GM19099 (cell line): ENCODE measurements around the gene MYEOV.

ENCODE experiments used
- POLR2A ChIP-seq: IDR thresholded peaks from 3 replicates; pipeline ENCODE4 v1.6.1; 2011; ENCODE audit warnings: low read depth; ENCODE audit not compliant: insufficient read length; ENCODE audit errors: extremely low read depth

Gene MYEOV

DNA sequence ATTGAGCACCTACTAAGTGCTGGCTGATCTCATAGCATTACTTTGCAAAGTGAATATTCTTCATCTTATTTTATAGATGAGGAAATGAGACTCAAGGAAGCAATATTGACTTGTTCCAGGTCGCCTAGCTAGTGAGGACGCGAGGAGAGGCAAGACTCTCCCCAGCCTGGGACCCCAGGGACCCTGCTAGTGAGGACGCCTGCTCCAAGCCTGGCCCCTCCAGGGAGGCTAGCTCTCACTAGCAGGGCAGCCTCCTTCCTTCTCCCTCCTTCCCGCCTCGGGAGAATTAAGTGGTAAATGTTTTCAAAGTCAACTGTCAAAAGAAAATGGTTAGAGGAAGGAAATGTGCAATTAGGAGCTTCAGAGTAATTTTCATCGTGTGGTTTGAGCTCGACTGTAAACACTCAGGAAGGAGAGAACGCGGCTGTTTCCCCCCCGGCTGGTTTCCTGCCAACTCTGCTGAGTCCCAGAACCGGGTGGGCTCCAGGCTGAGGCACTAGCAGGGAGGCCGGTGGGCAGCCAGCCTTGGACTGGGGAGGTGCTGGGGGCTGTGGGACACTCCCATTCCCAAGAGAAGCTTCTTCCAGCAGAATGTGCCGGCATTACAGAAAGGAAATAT is 17.9 kb downstream of the MYEOV start:
- no peak for TF ChIP-seq POLR2A

DNA sequence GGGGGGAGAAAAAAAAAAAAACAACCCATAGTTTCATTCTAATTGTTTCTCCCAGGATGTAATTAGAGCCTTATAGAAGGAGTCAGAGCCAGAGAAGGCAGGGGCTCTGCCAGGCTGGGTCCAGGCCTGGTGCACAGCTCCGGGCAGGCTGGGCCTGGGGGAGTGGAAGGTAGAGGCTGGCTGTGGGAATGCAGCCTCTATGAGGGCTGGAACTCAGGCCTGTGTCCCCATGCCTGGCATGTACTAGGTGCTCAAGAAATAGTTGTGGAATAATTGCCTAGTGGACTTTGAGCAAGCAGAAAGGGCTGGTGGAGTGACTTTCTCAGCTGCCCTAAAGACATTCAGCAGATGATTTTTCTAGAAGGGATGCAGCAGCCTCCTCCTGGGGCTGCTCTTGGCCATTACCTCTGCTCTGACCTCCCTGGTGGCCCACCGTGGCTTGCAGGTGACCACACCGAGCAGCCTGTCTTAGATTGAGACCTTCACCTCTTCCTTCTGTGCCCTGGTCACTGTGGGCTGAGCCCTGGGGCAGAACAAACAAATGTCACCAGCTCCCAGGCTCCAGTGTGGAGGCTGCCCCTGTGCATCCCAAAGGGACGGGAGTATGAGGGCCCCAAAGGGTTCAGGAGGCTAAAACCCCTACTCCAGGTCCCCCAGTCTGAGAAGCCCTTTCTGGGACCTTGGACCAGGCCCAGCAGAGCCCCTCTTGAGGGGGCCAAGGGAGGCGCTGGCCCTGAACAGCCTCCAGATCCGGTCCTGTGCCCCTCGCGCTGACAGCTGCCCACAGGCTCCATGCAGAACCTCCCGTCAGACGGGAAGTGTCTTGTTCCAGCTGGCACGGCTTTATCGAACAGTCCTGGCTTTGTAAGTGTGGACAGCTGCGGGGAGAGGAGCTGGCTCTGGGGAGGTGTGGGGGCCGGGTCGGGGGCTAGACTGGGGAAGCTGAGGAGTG is 18.8 kb downstream of the MYEOV start:
- TF ChIP-seq POLR2A = no peak

DNA sequence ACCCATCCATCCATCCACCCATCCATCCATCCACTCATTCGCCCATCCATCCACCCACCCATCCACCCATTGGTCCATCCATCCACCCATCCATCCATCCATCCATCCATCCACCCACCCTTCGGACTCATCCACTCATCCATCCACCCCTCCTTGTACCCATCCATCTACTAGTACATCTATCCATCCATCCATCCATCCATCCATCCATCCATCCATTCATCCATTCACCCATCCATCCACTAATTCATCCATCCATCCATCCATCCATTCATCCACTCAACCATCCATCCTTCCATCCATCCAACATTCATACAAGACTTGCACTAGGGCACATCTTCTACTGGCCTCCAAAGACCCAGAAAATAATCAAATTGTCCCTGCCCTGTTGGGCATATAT is 20.0 kb downstream of the MYEOV start:
- no peak for TF ChIP-seq POLR2A

DNA sequence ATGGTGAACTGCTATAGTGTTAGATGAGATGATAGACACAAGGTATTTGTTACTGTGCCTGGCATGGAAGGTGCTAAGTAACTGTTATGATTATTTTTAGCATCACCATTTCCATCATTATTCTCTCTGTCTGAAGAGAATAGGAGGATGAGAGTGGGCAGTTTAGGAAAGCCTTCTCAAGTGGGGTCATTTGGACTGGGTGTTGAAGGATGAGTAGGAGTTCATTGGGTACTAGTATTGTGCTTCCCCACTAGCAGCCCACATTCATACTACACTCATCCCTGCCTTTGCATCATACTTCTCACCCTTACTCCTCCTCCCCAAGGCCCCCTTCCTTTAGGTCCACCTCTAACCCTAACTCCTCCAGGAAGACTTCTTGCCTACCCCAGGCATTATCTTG is 20.6 kb downstream of the MYEOV start:
- TF ChIP-seq POLR2A = no peak

DNA sequence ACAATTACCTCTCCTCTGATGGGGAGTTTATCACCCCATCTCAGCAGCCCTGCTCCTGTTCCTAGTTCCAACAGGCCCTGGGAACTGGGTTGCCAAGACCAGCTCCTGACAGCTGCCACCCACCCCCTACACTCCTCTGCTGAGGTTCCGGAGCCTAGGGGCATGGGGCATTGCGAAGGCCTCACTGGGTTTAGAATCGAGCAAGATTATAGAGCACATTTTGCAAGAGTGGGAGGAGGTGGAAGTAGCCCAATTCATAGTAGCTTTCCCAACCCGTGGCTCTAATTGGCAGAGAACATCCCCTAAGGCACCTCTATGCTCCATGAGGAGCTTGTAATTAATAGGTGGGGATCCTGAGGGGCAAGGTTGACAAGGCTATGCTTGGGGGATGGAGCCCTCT is 23.0 kb downstream of the MYEOV start:
- TF ChIP-seq POLR2A = no peak

DNA sequence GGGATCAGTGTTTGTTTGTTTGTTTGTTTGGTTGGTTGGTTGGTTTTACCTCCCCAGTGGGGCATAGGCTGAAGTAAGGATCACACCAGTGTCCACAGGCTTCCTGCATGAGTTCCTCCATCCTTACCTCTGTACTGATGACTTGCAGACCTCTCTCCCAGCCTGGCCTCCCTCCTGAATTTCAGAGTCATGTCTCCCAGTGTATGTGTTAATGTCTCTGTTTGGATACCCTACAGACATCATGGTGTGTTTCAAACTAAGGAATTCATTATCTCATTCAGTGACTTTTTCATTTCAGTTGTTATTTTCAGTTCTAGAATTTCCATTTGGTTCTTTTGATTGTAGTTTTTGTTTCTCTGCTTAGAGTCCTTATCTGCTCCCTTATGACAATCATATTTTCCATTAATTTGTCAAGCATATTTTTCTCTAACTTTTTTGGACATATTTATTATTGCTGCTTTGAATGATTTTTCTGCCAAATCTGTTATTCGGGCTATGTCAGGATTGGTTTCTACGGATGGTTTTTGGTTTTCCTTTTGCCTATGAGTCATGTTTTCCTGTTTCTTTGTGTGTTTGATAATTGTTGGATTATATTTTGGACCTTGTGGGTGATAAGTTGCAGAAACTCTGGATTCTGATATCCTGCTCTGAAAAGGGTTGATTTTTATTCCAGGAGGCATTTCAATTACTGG is 23.6 kb downstream of the MYEOV start:
- no peak for TF ChIP-seq POLR2A

DNA sequence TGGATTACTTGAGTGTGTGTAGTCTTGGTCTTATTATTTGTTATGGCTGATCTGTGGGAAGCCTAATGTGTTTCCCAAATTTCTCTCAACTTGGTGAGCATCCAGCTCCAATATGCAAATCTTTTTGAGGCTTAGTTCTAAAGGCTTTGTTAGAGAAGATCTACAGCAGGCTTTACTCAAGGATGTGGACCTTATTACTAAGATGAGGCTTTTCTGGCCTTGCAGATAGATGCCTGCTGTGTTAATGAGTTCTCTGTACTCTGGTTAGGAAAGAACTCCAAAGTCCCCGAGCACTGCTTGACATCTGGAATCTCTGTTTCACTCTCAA is 24.1 kb downstream of the MYEOV start:
- TF ChIP-seq POLR2A = no peak

DNA sequence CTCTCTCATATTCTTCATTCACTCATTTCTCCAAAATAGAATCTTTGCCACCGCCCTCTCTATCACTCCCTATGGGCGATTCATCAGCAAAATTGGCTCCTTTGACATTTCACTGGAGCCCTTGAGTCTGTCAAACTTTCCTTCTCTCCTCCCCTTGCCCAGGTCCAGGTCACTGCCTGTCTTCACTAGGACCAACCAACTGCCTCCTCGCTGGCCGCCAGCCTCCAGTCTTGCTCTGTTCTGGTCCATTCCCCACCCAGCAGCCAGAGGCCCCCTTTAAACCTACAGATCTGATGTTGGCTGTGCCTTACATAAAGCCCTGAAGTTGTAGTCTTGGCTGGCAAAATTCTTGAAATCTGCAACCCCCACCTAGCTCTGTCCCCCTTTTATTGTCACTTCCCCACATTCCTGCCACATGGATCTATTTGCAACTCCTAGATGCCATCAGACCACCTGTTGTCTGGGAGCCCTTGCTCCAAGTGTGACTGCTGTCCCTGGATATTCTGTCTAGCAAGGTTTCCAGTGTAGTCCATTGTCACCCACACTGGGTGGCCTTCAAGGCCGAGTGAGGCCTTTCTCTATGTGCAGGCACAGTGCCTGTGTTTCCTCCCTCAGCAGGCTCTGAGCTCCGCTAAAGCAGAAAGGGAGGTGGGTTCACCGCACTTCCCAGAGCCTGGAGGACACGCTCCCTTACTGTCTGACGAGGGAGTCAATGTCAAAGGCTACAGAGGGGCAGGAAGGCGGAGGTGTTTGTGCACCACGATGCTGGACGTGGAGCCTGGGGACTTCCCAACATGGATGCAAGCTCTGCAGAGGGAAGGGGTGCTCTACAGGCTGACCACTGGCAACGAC is 25.5 kb downstream of the MYEOV start:
- no peak for TF ChIP-seq POLR2A

DNA sequence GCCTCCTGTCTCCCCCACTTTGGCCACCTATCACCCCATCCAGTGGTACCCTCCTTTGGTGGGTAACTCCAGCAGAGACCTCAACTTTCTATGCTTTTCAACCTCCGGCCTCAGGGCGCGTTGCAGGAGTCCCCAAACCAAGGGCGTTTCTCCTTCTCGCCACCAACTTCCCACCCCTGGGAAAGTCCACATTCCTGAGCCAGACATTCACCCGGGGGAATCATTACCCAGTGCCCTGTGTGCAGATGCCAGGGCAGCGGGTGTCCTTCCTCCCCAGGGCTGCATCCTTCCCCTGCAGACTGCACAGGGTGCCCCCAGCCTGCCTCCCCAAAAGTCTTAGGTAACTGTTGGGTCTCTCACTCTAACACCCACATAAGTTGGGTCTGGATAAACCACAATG is 26.4 kb downstream of the MYEOV start:
- no peak for TF ChIP-seq POLR2A

DNA sequence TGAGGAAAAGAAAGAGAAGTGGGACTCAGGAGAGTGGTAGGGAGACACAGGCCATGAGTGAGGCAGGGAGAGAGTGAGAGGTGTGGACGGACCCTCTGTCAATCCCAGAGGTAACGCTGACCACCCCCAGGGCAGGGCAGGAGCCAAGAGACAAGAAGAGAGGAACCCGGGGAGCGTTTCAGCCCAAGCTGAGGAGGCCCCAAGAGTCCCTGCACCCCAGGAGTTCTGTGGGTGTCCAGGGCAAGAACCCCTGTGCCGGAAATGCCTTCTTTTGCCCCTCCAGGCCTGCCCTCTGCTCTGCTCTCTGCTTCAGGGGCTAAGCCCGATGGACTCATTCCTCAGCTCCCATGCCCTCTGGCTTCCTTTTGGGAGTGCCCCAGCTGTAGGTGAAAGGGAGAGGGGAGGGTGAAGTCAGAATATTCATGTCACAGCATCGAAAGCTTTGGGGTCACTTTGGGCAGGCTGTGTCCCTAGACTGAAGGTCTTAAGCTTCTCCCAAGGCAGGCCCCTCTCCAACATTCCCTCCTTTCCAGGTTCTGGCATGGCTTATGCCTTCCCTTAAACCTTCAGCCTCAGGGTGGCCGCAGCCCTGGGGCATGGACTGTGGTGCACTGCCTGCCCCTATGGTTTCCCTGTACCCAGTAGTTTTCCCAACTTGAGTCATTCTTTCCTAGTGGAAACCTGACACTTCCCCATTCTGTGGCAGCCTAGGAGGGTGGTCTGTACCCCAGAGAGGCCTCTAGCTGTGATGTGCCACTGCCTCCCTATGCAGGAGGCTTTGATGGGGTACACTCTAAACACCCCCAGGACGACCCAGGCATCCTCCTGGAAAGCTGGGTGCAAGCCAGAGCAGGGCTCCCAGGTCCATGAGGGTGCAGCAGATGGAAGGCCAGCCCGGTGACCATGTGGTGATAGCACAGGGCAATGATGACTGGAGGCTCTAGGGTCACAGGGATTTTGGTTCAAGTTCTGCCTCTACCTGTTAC is 27.1 kb downstream of the MYEOV start:
- TF ChIP-seq POLR2A = no peak

DNA sequence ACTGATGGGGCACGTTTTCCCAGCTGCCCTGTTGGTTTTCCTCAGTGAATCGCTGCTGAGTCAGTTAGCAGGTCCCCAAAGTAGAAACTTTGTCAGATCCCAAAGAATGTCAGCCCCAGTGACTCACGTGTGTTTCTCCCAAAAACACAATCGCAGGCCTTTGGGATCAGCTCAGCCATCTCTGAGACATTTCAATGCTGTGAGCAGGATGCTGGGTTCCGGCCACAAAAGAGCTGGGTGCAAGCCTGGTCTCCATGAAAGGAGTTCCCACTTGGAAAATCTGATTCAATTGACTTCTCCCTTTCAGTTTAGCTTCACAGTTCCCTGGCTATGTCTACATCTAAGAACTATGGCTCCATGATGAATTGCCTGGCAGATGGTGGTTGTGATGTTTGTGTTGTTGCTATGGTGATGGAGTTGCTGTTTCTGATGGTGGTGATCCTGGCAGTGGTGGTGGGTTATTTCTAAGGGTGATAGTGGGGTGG is 28.0 kb downstream of the MYEOV start:
- no peak for TF ChIP-seq POLR2A

DNA sequence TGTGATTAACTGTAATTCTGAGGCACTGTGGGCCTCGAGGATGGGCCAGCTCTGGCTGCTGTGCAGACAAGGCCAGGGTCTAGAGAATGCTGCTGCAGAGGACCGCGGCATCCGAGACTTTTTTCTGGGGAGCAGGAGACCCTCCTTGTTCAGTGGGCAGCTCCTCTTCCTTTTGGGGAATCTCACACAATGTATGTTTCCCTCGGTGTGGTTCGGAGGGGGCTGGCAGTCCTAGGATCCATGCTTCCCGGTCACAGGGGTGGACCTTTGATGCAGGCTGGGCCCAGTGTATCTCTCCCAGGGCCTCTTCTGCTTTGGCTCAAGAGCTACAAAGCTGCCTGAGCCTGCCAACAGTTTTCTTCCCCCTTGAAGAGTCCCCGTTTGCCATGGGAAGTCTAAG is 31.5 kb downstream of the MYEOV start:
- no peak for TF ChIP-seq POLR2A

DNA sequence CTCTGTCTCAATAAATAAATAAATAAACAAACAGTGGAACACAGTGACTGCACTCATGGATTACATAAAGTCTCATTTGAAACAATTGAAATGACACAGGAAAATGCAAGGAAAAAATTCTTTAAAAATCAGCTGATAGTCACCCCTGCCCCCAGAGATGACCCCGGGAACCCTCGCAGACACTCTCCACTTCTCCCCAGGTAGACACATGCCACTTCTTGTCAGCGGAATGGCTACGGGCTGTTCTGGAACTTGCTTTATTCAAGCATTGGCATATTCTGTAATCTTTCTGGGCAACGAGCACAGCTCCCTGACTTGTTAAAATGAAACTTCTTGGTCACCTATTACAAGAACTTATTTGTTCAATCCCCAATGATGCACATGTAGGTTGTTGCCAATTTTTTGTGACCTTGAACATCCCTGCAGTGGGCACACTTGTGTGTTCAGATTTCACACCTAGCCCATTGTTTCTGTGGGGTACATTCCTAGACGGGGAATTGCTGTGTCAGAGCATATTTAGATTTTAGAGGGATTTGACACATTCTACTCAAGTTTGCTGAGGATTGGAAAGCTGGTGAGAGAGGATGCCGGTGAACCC is 32.8 kb downstream of the MYEOV start:
- no peak for TF ChIP-seq POLR2A
